ENCODE results near the gene UCP2.
A peak's percentile ranks its signal among the peaks of the same experiment; 100 is the strongest.

UCP2 gene, protein sequence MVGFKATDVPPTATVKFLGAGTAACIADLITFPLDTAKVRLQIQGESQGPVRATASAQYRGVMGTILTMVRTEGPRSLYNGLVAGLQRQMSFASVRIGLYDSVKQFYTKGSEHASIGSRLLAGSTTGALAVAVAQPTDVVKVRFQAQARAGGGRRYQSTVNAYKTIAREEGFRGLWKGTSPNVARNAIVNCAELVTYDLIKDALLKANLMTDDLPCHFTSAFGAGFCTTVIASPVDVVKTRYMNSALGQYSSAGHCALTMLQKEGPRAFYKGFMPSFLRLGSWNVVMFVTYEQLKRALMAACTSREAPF

DNA sequence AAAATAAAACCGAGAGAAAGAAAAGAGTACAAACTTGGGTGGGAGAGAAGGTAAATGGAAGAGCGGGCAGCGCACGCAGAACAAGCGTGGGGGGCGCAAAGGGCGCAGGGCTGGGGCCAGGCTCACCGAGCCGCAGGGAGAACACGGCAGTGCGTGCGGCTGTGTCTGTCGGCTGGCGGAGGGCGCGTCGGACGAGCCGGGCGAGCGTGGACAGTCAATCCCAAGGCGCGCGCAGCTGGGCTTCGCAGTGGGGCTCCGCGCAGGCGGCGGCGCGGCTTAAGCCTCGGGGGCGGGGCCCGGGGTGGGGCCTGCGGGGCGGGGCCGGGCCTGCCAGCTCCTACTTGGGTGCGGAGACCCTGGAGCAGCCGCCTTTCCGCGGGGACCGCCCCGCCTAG, at the start of gene UCP2:
Gene UCP2, minus strand, starts transcription at position 249 of the 395 bp plus-strand sequence. CDS start 4,465 bp downstream, outside the sequence.
- DNase-seq = peak; percentile 40

DNA sequence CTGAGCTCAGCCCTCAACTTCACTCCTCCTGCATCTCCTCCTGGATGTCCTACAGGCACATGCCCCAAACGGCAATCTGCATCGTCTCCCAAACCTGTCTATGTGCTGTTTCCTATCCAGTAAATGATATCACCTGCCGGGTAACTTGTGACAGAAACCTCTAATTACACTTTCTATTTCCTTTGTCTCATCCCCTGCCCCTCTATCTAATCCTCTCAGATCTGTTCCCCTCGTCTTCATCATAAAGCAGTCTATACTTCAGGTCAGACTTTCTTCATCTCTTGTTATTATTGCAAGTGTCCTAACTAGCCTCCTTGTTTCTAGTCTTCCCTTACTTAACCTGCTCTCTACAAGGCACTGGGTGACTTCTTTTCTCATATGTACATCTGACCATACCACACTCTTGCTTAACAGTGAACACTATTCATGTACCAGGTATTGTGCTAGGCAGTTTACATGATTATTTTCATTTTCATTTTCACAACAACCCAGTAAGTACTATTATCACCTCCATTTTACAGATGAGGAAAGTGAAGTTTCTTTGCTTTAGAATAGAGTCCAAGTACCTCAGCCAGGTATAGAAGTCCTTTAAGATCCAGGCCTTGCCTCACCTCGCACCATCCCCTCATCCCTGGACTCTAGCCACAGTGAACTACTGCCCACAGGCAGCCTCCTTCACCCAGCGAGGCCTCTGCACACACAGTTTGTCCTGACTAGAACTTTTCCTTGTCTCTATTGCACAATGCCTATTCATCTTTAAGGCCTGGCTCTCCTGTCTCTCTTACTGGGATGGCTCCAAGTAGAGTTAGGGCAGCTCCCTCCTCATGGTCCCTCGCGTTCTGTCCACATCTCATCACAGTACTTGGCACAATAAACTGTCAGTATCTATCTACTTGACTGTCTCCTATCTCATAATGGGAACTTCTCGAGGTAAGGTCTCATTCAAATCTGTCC, 48.4 kb upstream of the UCP2 start:
- DNase-seq = no peak

DNA sequence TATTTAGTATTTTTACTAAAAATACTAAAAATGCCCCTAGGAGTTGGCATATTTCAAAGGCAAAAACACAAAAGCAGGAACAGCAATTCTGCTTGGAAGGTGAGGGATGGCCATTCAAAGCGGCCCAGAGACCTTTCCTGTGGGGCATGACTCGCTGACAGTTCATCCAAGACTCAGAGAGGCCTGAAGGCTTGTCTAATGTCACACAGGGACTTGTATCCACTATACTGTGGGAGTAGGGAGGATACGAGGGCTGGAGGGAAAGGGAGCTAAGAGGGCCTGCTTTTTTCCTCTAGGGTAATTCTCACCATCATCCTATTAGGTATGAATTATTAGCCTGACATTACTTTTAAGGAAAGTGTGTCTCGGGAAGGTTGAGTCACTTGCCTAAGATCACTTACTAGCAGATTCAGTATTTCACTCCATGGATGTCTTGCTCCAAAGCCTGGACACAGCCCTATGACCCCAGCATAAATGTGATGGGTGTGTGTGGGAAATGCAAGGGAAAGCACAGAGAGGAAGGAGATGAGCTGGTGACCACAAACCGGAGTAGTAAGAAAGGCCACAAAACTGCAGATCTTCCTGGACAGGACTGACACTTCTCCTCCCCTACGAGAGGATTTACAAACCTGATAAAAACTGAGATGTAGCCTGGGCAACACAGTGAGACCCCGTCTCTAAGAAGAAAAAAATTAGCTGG, 43.0 kb upstream of the UCP2 start:
- DNase-seq = no peak

DNA sequence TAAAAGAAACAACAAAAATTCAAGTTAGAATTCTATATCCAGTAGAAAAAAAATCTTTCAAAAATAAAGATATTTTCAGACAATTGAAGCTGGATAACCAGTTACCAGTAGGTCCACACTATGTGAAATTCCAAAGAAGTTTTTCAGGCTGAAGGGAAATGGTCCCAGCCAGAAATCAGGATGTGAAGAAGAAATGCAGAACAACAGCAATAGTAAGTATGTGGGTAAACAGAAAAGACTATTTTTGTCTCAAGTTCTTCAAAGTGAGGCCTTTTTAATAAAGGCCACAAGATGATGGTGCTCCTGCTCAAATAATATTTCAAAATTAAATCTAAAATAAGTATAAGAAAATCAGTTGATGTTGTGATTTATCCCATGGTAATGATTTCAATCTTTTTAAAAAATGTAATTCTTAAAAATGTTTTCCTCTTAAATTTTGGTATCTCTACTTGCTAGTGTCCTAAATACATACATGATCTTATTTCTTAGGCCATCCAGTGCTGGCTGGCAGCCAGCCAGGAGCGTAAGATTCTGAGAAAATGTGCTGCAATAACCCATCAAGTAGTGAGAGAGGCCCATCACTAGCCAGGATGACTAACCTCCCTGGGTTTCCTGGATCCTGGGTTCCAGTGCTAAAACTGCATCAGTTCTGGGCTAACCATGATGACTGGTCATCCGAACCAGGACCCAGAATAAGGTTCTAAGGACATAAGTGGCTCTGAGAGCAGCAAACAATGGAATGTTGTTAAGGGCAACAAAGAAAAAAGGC, 41.8 kb upstream of the UCP2 start:
- DNase-seq = no peak

DNA sequence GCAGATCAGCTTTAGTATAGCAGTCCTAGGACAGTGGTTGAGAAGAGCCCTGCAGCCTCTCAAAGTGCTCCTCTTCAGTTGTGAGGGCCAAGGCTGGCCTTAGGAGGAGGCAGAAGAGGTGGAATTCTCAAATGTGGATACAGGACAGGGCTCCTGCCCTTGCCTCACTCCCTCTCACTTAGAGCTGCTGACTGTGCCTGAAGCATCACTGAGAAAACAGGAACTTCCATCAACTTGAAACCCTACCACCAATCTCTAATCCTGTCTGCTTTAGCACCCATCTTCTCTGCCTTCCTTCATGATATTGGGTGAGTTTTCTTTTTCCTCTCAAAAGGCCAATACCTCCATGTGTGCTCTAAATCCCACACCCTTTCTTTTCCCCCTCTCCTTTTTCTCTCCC, 40.6 kb upstream of the UCP2 start:
- no peak for DNase-seq

DNA sequence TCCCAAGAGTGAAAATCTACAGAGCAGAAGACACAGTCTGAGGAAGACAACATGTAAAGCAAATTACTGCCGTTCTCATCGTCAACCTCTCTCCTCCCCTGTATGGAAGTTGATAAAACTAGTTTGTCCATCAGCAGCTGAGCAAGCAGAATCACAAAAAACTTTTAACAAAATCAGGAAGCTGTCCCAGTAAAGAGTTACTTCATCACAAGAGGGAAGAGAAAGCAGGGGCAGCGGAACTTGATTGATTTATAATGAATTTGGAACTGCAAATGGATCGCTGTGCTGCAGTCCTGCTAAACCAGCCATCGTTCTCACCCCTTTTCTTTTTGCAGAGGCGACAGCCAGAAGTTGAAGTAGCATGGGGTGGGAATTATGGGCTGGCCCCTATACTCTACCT, 39.9 kb upstream of the UCP2 start:
- DNase-seq = no peak

DNA sequence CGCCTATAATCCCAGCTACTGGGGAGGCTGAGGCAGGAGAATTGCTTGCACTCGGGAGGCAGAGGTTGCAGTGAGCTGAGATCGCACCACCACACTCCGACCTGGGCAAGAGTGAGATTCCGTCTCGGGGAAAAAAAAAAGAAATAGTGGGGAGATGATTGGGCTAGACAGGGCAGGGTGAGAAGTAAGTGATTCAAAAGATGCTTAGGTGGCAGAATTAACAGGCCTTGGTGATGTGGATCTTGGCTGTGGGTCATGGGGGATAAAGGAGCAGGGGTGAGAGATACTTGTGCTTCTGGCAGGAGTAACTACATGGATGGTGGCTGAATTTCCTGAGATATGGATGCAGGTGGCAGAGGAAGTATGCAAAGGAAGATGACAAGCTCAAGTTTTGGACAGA, 39.4 kb upstream of the UCP2 start:
- DNase-seq = no peak

DNA sequence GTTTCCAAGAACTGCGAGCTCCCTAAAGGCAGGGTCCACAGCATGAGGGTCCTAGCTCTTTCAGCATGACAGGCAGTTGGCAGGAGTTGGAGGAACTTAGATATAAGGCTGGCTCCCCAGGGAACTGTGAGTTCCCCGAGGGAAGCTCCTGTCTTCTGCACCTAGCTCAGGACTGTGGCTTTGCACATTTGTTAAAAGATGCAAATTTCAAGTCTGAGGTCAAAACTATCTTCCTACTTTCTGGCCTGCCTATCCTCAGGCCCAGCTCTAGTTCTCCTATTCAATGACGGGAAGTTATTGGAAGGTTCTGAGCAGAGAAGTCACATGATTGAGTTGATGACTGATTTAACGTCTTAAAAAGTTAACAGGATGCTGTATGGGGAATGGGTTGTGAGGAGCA, 37.9 kb upstream of the UCP2 start:
- DNase-seq = no peak

DNA sequence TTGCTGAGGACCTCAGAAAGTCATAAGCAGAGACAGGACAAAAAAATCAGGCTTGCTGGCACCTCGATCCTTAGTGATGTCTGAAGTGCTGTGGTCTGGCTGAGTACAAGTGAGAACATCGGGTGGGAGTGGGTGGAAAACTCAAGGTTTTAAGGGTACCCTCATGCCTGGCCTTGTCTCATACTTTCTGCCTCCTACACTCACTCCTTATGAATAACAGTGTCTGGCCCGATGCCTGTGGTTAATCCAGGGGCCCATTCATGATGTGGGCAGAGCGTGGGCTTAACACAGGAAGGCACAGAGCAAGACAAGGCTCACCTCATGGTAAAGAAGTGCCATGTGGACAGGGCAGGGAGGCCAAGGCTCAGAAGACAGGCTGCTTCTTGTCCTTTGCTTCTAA, 37.2 kb upstream of the UCP2 start:
- no peak for DNase-seq

DNA sequence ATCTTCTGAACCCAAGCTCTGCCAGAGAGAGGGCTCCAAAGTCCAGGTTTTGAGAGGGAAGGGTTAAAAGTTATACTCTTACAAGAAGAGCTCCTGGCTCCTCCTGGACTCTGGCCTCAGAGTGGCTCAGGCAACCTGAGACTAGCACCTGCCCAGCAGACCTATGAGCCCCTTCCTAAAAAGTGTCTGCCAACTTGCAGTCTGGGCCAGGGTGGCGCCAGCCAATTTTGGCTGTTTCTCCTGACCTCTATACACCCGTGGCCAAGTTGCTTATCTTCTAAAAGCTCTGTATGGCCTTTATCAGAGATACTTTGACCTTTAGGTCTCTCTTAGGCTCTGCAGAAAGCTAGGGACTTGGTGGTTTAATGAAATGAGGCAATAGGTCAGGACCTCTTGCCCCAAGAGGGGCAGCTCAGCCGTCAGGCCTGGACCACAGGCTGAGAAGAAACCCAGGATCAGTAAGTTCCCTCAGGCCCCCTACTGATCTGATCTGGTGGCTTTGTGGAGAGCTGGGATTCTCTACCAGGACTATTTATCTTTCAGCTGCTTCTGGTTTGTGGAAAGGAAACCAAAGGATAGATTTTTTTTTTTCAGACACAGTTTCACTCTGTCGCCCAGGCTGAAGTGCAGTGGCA, 36.6 kb upstream of the UCP2 start:
- no peak for DNase-seq

DNA sequence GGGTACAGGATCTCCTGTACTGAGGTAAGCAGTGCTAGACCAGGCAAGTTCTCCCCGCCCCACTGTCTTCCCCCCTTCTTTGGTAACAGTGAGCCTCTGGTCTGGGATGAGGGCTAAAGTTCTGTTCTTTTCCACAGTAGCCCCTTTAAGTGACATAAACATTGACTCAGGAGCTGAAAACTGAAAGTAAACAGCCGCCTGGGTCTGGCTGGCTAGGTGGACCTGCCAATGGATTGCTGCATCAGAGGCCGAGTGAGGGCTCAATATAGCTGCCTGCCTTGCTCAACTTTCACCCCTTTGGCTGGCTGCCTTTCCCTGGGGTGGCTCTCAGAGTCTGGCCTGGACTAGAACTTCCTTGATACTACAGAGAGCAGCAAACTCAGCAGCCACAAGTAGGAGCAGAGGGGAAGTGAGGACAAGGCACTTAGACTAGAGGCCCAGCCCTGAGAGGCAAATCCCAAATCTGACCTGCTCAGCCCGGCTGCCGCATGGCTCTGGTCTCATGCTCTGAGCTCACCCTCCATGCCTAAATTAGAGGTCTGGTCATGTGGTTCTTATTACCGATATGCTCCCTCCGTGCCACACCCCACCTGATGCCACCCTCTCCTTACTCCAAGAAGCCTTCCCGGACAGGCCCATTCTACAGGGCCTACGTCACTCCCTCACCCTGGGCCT, 35.8 kb upstream of the UCP2 start:
- no peak for DNase-seq

DNA sequence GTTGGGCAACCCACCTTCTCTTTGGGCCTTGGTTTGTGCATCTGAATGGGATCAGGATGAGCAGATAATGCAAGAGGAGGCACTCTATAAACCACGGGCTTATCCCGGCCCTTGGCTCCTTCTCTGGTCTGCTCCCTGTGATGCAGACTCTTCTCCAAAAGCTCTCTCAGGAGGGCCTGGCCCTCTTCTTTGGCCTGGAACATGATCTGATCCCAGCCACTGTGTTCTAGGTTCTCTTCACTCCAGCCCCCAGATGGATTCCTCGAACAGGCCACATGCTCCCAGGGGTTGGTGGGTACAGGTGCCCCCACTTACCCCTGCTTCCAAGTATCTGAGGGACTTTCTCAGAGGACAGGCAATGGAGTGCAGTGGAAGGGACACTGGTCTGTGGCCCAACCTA, 35.0 kb upstream of the UCP2 start:
- no peak for DNase-seq

DNA sequence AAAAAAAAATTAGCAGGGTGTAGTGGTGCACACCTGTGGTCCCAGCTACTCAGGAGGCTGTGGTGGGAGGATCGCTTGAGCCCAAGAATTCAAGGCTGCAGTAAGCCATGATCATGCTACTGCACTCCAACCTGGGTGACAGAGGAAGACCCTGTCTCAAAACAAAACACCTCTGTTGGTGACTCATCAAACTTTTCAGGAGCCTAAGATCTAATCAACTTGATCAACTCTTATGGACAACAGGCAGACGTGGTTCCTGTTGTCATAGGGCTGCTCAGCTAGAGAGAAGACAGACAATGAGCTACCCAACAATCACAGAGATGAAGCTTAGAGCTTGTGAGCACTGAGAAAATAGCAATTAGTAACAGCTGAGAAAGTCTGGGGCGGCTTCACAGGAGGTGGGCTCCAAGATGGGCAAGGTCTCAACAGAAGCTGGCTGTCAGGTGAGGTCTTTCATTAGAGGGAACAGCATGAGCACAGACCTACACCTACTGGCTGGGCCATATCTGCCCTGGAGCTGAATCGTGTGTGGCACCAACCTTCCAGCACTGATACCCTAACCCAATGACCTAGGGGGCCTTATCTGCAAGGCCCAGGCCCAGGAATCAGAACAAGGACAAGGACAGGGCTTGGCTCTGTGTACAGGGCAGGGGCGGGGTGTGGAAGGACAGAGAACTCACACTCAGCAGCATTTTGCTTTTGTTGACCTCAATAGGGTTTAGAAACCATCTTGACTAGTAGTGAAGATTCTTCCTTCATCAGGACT, 33.5 kb upstream of the UCP2 start:
- DNase-seq = no peak

DNA sequence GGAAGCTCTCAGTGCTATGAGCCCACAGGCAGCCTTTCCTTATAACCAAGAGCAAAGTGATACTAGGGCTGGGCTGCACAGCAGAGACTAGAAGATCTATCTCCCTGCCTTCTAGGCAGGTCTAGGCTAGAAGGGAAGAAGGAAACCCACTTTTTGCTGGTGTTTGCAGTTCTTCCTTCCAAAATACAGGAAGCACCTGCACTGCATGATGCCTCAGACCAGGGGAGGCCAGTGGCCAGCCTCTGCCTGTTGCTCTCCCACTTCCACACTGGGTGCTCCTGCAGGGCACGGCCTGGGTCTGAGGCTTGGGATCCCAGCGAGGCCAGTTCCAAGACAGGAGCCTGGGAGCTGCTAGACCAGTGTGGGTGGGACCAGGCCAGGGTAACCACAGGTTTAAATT, 32.2 kb upstream of the UCP2 start:
- DNase-seq = no peak

DNA sequence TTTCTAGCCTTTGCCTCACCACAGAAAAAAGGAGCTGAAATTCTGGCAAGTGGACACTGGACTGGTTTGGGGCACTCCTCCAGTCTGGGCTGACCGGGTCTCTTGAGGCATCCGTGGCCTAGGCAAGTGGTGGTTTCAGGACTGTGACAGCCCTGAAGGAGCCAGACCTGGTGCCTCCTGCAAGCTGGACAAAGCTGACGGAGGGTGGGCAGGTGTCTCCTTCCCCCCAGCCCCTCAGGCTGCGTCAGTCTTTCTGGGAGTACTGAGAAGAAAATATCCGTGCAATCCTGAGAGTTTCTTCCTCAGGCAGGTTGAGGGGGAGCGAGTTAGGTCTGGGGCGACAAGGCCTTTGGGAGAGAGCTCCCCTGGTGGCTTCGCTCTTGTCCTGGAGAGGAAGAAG, 30.5 kb upstream of the UCP2 start:
- DNase-seq = no peak

DNA sequence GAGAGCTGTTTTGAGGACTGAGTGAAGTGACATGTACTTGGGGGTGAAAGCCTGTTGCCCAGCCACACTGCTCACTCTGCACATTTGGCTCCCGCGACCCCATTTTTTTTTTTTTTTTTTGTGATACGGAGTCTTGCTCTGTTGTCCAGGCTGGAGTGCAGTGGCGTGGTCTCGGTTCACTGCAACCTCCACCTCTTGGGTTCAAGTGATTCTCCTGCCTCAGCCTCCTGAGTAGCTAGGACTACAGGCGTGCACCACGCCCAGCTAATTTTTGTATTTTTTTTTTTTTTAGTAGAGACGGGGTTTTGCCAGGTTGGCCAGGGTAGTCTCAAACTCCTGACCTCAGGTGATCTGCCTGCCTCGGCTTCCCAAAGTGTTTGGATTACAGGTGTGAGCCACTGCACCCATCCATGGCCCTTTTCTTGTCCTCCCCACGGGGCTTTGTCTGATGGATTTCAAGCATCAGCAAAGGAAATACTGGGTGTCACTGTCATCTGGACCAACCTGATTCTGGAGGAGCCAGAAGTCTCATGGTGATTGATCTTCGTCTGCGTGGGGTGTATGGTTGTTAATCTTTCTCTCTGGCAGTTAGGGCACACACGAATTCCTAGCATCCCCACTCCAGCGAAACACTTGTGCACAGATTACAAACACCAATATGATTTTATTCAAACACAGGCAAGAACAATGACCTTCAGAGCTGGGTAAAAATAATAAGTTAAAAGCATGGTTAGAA, 29.6 kb upstream of the UCP2 start:
- no peak for DNase-seq

DNA sequence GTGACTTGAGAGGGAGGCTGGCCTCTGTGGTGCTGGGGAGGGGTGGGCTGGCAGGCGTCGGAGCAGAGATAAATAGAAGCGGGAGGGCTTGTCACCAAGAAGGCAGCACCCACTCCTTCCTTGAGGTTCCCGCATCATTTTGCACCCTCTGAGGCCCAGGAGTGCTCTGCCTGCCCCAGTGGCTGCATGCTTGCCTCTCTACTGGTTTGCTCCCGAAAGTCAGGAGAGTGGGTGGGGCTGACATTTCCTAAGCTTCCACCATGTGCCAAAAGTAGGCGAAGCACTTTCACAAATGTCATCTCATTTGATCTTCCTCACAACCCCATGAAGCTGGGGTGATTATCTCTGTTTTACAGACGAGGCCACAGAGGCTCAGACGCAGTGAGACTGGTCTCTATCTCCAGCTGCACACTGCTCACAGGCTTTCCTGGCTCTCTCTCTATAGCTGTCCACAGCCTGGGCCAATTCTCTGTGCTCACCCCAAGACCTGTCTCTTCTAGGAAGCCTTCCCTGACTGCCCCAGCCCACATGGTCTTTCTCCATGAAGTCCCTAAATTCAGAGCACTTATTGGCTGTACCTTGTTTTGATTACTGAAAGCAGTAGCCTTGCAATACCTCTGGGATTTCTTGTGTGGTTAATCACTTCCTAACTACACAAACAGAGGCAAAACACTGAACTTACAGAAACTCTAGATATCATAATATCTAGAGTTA, 28.9 kb upstream of the UCP2 start:
- DNase-seq = no peak

DNA sequence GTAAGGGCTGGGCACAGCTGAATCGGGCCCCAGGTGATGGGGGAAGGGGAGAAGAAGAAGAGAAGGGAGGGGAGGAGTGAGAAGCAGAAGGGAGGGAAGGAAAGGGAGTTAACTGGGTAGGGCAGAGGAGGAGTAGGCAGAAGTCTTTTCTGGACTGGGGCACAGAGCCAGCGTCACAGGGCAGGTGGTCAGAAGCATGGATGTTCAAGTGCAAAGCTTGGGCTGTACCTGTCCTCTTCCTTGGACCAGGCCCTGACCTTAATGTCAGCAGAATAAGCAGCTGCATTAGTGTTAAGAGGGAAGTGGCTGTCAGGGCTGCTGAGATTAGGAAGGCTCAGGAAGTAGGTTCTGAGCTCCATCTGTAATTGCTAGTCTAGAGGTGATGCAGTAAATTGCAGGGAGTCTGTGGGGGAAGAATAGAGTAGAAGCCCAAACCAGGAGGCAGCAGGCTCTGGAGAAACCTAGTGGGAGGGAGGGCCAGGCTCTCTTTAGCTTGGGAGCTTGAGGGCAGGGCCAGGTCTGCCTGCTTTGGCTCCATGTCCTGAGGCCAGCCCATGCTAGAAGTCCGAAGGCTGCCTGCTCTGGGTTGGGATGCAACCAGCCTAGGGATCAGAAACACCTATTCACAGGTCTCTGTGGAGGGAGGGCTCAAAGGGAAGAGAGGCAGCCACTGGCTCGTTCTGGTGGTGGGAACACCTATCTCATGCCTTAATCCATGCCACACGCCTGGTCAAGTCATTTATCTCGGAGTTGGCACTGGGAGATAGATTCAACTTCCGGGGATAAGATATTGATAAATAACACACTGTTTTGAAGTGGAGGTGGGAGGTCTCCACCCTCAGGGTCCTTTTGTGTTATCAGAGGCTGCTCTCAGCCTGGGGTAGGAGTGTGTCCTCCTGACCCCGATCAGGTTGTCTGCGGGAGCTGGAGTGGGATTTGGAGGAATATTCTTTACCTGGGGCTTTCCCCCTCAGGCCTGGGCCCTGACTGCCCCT, 28.0 kb upstream of the UCP2 start:
- DNase-seq = no peak
